WTC11 (cell line): ENCODE measurements around the gene RAB34. TPM values are rescaled to one million over a fixed set of nuclear protein-coding genes. Genes with fewer than 3 reads are reported as not detected.

Source experiments
- ATAC-seq: fragments of 200-7000 bp; cut with Tn5 transposase; 2 replicates; pipeline ENCODE4 v1.10.0; 2021; ENCODE audit warnings: mild to moderate bottlenecking, moderate library complexity
- CTCF ChIA-PET: fragments of 300-600 bp; sonication (Branson Sonifier 250); formaldehyde crosslinking; loops from one replicate; lab custom pipeline; 2021; ENCODE audit warnings: antibody characterized with exemption; lab: Charles Lee
- POLR2A ChIA-PET: fragments of 350-600 bp; sonication (Branson Sonifier 250); formaldehyde crosslinking; loops from one replicate; lab custom pipeline; 2021; ENCODE audit warnings: antibody characterized with exemption; lab: Charles Lee
- DNase-seq: peaks from one replicate; pipeline ENCODE4 v3.0.0; 2021; ENCODE audit warnings: low spot score
- H3K27ac Mint-ChIP-seq: 2 replicates; pipeline ENCODE4 v1.8.0; 2021; ENCODE audit warnings: mixed read lengths
- H3K27me3 Mint-ChIP-seq: 2 replicates; pipeline ENCODE4 v1.8.0; 2021; ENCODE audit warnings: low read depth, mild to moderate bottlenecking, moderate library complexity, mixed read lengths
- H3K36me3 Mint-ChIP-seq: 2 replicates; pipeline ENCODE4 v1.8.0; 2021; ENCODE audit warnings: mixed read lengths
- H3K4me1 Mint-ChIP-seq: 2 replicates; pipeline ENCODE4 v1.8.0; 2022; ENCODE audit warnings: mixed read lengths
- H3K4me3 Mint-ChIP-seq: 2 replicates; pipeline ENCODE4 v1.8.0; 2021; ENCODE audit warnings: mild to moderate bottlenecking, moderate library complexity, mixed read lengths
- H3K9me3 Mint-ChIP-seq: 2 replicates; pipeline ENCODE4 v1.8.0; 2021; ENCODE audit warnings: mixed read lengths
- AFF4 ChIP-seq: sonication (generic); formaldehyde crosslinking; IDR thresholded peaks from 2 replicates; pipeline ENCODE4 v1.8.1; 2023; ENCODE audit warnings: mild to moderate bottlenecking, missing genetic modification reagents, borderline replicate concordance
- CDX4 ChIP-seq: fragments of 250-450 bp; sonication (Bioruptor Pico); IDR thresholded peaks from 2 replicates; pipeline ENCODE4 v1.9.0; 2021; ENCODE audit warnings: moderate library complexity, mild to moderate bottlenecking, inconsistent platforms, borderline replicate concordance
- CREB1 ChIP-seq: sonication (generic); formaldehyde crosslinking; IDR thresholded peaks from 2 replicates; pipeline ENCODE4 v1.8.0; 2023; ENCODE audit warnings: mild to moderate bottlenecking, missing genetic modification reagents
- ETV6 ChIP-seq: sonication (generic); formaldehyde crosslinking; IDR thresholded peaks from 2 replicates; pipeline ENCODE4 v1.8.1; 2022; ENCODE audit warnings: mild to moderate bottlenecking, missing genetic modification reagents
- FOXK1 ChIP-seq: sonication (generic); formaldehyde crosslinking; IDR thresholded peaks from 2 replicates; pipeline ENCODE4 v1.8.0; 2022; ENCODE audit warnings: mild to moderate bottlenecking, moderate library complexity, missing genetic modification reagents
- GABPB1 ChIP-seq: sonication (generic); formaldehyde crosslinking; IDR thresholded peaks from 2 replicates; pipeline ENCODE4 v1.8.1; 2023; ENCODE audit warnings: mild to moderate bottlenecking, missing genetic modification reagents
- NR3C1 ChIP-seq: sonication (generic); formaldehyde crosslinking; conservative IDR thresholded peaks from 2 replicates; pipeline ENCODE4 v1.8.1; 2023; ENCODE audit warnings: low read depth, mild to moderate bottlenecking, missing genetic modification reagents
- OVOL2 ChIP-seq: fragments of 250-450 bp; sonication (Bioruptor Pico); IDR thresholded peaks from 2 replicates; pipeline ENCODE4 v1.9.0; 2021; ENCODE audit warnings: mild to moderate bottlenecking, borderline replicate concordance
- PRRX2 ChIP-seq: fragments of 250-450 bp; sonication (Bioruptor Pico); IDR thresholded peaks from 2 replicates; pipeline ENCODE4 v1.8.0; 2021; ENCODE audit warnings: mild to moderate bottlenecking
- SP1 ChIP-seq: sonication (generic); formaldehyde crosslinking; conservative IDR thresholded peaks from 2 replicates; pipeline ENCODE4 v1.8.1; 2022; ENCODE audit warnings: missing genetic modification reagents
- ZBTB21 ChIP-seq: sonication (generic); formaldehyde crosslinking; IDR thresholded peaks from 2 replicates; pipeline ENCODE4 v1.8.1; 2023; ENCODE audit warnings: mild to moderate bottlenecking, missing genetic modification reagents, borderline replicate concordance
- ZNF138 ChIP-seq: sonication (generic); formaldehyde crosslinking; conservative IDR thresholded peaks from 2 replicates; pipeline ENCODE4 v1.8.1; 2022; ENCODE audit warnings: mild to moderate bottlenecking, moderate library complexity, missing genetic modification reagents
- ZNF219 ChIP-seq: sonication (generic); formaldehyde crosslinking; IDR thresholded peaks from 2 replicates; pipeline ENCODE4 v1.8.0; 2023; ENCODE audit warnings: missing genetic modification reagents, mild to moderate bottlenecking, borderline replicate concordance
- ZNF396 ChIP-seq: fragments of 250-450 bp; sonication (Bioruptor Pico); IDR thresholded peaks from 2 replicates; pipeline ENCODE4 v1.8.0; 2021; ENCODE audit warnings: mild to moderate bottlenecking, moderate library complexity, borderline replicate concordance
- ZNF423 ChIP-seq: fragments of 250-450 bp; sonication (Bioruptor Pico); IDR thresholded peaks from 2 replicates; pipeline ENCODE4 v2.1.2; 2022; ENCODE audit warnings: mild to moderate bottlenecking, moderate library complexity
- ZNF425 ChIP-seq: fragments of 250-450 bp; sonication (Bioruptor Pico); conservative IDR thresholded peaks from 2 replicates; pipeline ENCODE4 v1.9.0; 2021; ENCODE audit warnings: mild to moderate bottlenecking
- ZNF532 ChIP-seq: fragments of 250-450 bp; sonication (Bioruptor Pico); IDR thresholded peaks from 2 replicates; pipeline ENCODE4 v1.9.0; 2021; ENCODE audit warnings: mild to moderate bottlenecking, borderline replicate concordance
- total RNA-seq: library from RNA; stranded (reverse); gene quantifications from 3 replicates; pipeline ENCODE4 v1.2.3, GENCODE V29; 2021

RAB34 gene
- total RNA-seq, 1 experiment from 2014 or later = 181 TPM

- peaks cover 23% of the 10 kb centered on the region for H3K36me3 Mint-ChIP-seq
- H3K27ac Mint-ChIP-seq = peak overlapping the region; percentile 95
- CTCF ChIA-PET = interaction anchor here (0.6 to 5.4 kb wide), 10 partner anchors 10 to 240 kb away, joined by 3 to 69 read pairs (median 6); partner anchors contain the start of genes BLTP2, NEK8, PHF12 and TLCD1
- TF ChIP-seq ZNF423 (CRISPR knock-in tag) (peak; percentile 34; the same call in 1 of the 2 replicates), ZNF532 (CRISPR knock-in tag) (no peak), PRRX2 (CRISPR knock-in tag) (no peak), ZNF219 (no peak), FOXK1 (peak; percentile 48; the same call in 1 of the 2 replicates), ZBTB21 (CRISPR knock-in tag) (no peak), OVOL2 (no peak), ZNF396 (CRISPR knock-in tag) (no peak), AFF4 (CRISPR knock-in tag) (no peak), ZNF425 (CRISPR knock-in tag) (no peak), ETV6 (CRISPR knock-in tag) (0 out of 2 replicates have a peak, but pooled peaks have one; percentile 33), ZNF138 (CRISPR knock-in tag) (no peak), SP1 (peak; percentile 22; the same call in 1 of the 2 replicates), NR3C1 (CRISPR knock-in tag) (no peak), CDX4 (CRISPR knock-in tag) (no peak), CREB1 (CRISPR knock-in tag) (no peak), GABPB1 (no peak)
- H3K4me1 Mint-ChIP-seq = peaks cover 26% of the 10 kb centered on the region
- H3K9me3 Mint-ChIP-seq = no peaks in the 10 kb centered on the region
- POLR2A ChIA-PET = interaction anchor here (0.6 to 3.5 kb wide), 13 partner anchors 8 to 141 kb away, joined by 3 to 72 read pairs (median 8); partner anchors contain the start of genes BLTP2, NEK8, PIGS and RPL23A
- ATAC-seq (peak; percentile 23), DNase-seq (peak; percentile 68)
- H3K4me3 Mint-ChIP-seq = peak overlapping the region; percentile 98
- no peaks in the 10 kb centered on the region for H3K27me3 Mint-ChIP-seq
These were observed 5.5 kb downstream of the RAB34 start for GRCh38 chr17:28712032-28712704.
